C1 segment of cervical spinal cord (tissue), 14 donors: ENCODE data around the gene UROS.
A peak's percentile ranks its signal among the peaks of the same experiment; 100 is the strongest.

Experiments
- DNase-seq, 14 donors: peaks; one replicate each; lab custom pipeline; 2025; lab: John Stamatoyannopoulos, UW

UROS gene

DNA sequence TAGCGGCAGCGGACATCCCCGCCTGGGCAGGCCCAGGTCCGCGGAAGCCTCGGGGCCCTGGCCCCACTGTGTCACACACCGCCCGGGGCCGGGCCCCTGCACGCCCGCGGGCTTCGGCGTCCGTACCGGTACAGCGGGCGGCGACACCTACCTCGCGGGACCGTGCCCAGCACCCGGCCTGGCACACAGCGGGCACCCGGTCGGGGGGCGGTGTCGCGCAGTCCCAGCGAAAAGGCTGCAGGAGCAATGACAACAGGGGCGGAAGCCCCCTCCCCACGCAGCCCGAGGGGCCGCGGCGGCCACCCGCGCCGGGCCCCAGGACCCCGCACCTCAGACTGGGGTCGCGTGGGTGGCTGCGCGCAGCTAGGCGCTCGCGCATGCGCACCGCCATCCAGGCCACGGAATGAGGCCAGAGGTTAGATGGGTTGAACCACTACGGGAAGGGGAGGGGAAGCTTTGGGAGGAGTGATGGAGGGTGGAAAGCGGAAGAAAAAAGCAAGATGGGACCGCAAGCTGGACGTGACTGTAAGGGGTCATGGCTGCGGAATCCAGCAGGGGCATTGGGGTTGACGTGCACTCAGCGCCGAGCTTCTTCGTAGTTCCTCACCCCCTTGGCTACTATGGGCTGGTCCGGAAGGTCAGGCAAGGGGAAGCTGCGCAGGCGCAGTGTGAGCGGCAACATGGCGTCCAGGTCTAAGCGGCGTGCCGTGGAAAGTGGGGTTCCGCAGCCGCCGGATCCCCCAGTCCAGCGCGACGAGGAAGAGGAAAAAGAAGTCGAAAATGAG is at the start of gene UROS, which contains the start of gene BCCIP:
Gene UROS (minus strand): TSS at position 381 of the 785 bp plus-strand sequence. CDS start 6,759 bp downstream, outside the sequence.
Gene BCCIP (plus strand): TSS at position 669 of the 785 bp plus-strand sequence. CDS start 12 bp downstream, at position 681.
- DNase-seq, result peak; percentile 76 to 99 (median 94)

DNA sequence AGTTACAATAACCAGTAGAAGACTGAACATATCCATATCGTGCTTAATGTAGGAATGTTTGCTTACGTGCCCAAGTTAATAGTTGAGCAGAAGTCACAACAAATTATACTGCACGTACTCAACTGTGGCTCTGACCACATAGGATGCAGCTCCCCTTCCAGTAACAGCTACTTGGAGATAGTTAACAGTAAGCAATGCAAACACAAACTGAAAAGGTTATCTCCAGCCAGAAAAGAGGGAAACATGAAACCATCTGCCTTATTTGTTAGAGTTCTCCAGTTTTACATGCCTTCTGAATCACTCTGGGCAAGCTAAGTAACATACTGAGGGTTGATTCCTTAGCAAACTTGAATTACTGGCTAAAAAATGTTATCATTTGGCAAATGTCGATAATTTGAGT is 48.3 kb upstream of the UROS start:
- DNase-seq, result no peak

DNA sequence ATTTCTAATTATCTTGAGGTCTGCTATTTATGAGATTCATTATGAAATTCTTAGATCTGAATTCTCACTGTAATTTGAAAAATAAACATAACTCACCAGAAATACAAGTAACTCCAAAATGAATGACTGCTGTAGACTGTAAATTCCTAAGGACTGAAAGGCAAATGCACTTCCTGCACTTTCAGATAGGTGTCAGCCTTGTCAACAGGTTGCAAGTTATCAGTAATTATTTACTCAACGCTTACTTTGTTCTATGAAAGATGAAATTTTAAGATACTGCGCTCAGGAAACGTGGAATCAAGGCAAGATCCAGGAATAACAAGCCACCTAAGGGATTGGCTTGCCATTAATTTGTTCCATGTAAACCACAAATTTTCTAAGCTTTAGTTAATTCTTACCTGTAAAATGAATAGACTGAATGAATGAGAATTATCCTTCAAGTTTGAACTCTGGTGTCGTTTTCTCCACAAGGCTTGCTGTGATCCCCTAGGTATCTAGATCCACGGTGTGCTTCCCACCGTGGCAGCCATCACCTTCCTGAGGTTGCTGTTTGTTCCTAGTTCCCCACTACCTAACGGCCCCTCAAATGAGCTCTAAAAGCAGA is 45.4 kb upstream of the UROS start:
- no peak for DNase-seq

DNA sequence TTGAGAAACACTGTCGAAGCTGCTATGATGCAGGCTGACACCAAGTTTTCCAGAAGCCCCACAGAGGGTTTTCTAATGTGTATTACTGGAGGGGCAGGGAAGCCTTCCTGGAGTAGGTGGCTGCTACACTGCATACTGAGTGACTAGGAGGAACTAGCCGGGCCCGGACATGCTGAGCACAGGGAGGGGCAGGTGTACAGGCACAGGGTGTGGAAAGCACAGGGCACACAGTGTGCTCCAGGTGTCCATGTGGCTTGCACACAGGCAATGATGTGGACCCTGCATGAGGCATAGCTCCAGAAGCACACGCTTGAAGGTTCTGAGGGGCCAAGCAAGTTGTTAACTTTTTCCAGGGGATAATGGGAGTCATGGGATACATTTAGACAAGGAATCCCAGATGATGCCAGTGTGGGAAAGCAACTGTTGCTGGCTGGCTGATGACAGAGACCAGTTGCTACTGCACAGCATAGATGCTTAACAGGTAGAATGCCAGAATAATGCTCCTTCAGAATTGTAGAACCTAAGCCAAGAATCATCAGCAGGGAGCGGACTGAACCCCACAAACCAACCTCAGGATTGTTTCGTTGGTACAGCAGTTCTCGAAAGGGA is 43.5 kb upstream of the UROS start:
- no peak for DNase-seq

GRCh38 chr10:125865120-125865519 is 42.1 kb upstream of the UROS start:
- no peak for DNase-seq

GRCh38 chr10:125859128-125859817 is 36.2 kb upstream of the UROS start:
- no peak for DNase-seq

- no peak for DNase-seq
Observed at GRCh38 chr10:125857185-125857760, 34.2 kb upstream of the UROS start.

- DNase-seq, result no peak
Observed at GRCh38 chr10:125852487-125852886, 29.4 kb upstream of the UROS start.

GRCh38 chr10:125850766-125851731 is 28.0 kb upstream of the UROS start:
- no peak for DNase-seq

GRCh38 chr10:125849448-125849847 is 26.4 kb upstream of the UROS start:
- DNase-seq, result no peak

- no peak for DNase-seq
Observed at GRCh38 chr10:125848857-125849256, 25.8 kb upstream of the UROS start.

- no peak for DNase-seq
Observed at GRCh38 chr10:125848371-125848770, 25.3 kb upstream of the UROS start.

GRCh38 chr10:125846894-125847293 is 23.8 kb upstream of the UROS start:
- no peak for DNase-seq

DNA sequence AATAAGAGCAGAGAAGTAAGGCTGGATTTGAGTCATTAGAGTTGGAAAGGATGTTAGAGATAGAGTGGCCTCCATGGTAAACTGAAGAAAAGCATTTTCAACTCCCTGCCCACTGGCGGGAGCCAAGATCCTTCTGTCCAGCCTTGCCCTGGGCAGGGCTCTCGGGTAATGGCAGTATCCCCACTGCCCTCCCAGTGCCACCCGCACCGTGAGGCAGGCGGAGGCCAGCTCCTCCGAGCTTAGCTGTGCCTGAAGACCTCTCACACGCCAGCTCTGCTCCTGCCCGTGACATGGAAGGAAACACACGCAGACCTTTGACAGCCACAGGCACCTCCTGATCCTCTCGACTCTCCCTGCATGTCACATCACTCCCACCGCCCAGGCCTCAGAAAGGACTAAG is 22.6 kb upstream of the UROS start:
- DNase-seq, result peak in 1 of 14 donors; percentile 13

DNA sequence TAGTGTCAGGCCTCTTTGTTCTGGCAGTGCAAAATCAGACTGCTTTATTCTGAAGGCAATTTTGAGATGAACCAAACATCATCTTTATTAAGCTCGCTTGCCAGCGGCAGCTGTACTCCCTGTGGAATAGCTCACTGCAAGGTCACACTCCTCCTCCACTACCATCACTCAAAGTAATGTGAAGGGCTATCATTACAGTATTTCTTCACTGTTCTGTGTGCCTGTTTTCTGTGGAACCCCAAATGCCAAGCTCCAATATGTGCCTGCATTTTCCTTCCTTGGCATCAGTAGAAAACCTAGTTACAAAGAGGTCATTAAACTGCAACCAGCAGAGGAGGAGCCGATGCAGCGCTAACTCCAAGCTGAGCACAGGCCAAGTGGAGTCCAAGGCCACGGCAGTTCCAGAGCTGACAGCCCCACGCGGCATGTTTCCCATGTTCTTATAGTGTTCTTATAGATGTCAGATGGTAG is 21.7 kb upstream of the UROS start:
- DNase-seq, result peak in 3 of 14 donors; percentile 17 to 31 (median 20)

DNA sequence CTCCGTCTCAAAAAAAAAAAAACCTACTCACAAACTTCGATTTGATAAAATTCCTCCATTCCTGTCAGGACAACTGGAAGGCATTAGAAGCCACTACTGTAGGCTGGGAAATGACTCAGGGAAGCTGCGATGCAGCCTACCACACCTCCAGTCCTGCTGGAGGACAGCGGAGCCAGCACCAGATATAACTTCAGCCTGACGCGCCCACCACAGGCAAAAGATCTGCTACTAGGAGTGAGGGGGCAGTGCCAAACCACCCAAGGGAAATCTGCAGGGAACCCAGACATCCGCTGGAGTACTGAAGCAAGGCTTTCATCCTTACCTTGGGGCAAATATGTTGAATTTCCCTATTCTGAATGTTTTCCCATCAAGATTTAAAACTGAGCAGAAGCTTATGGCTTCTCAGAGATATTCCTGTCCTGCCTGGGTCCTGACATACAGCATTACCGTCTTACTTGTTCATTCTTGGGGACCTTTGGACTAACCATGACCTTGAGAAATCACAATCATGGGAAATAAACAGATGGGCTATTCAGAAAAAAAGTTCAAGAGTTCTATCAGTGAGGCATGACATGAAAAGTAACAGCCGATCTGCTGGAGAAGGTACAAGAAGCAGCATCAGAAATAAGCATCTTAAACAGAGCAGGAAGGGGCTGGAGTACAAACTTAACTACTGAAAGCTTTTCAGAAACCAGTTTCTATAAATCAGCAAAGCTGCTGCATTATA is 20.7 kb upstream of the UROS start:
- DNase-seq, result no peak

DNA sequence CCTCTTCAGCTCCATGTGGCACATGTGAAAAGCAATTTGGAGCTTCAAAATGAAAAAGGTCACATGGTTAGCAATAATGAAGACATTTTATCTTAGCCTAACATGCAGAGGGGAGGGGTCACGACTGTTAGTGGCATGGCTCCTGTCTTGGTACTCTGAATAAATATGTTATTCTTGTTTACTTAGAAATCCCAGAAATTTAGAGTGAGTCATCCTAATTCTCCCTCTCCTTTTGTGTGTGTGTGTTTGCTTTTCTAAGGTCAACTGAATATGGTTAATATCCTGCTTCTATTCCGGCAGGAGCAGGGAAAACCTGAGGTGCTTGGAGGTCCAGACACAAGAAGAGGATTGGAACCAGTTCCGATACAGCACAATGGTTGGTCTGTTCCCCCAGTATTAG is 17.9 kb upstream of the UROS start:
- no peak for DNase-seq

DNA sequence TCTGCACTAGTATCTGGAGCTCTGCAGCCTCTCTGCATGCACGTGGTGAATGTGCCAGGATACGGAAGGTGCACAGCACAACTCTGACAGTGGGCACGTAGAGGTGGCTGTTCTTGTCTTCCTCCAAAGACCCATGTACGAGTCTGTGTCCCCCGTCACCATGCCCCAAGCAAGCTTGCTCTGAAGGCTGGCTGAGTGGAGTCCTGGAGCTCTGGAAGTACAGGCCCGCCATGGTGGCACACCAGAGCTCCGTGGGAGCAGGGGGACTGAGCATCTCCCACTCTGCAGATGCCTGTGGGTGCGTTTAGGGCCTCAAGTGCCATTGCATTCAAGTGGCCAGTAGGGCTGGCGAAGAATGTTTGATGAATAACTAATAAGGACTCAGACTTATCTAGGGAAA is 17.3 kb upstream of the UROS start:
- no peak for DNase-seq

DNA sequence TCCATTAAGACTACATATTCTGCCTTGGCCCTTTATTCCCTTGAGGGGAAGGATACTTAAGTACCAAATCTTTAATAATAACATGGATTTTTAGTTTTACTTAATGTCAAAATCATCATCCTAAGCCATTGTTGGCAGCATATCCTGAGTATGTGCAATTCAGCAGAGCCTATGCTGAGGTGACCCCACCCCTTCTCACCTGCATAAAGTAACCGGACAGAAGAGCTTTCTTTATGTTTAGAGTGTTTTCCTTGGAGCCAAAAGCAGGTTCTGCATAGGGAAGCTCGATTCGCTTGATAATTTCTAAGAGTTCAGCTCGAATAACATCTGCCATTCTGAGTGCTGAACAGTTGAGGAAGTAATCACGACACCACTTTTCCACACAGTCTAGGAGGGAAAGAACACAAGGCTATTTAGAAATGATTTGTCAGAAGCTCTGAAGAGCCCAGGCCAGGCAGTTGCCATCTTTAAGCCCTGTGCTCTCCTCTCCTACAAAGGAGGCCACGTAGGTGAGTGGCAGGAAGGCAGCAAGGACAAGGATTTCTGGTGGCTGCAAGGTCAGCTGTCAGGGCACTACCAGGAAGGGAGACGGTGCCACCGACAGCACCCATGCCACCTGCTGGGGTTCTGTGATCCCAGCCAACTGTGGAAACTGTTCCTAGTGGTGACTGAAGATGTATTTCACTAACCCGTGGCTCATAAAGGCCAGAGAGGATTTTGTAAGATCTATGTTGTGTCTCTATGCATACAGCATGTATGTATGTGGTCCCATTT is 15.9 kb upstream of the UROS start:
- DNase-seq, result no peak
